ENCODE results near the gene ZNF423.

Gene ZNF423

GRCh38 chr16:49786926-49787557 lies 68.9 kb downstream of the ZNF423 start:
- no peak for DNase-seq (ENCODE audit: low read depth in 2 of 2)

GRCh38 chr16:49785970-49786369 lies 69.9 kb downstream of the ZNF423 start:
- no peak for DNase-seq (ENCODE audit: low read depth in 2 of 2)

GRCh38 chr16:49782405-49782804 lies 73.5 kb downstream of the ZNF423 start:
- no peak for DNase-seq (ENCODE audit: low read depth in 2 of 2)

GRCh38 chr16:49781401-49781800 lies 74.5 kb downstream of the ZNF423 start:
- no peak for DNase-seq (ENCODE audit: low read depth in 2 of 2)

- no peak for DNase-seq (ENCODE audit: low read depth in 2 of 2)
Observed at GRCh38 chr16:49780433-49780832, 75.5 kb downstream of the ZNF423 start.

GRCh38 chr16:49779979-49780378 lies 75.9 kb downstream of the ZNF423 start:
- DNase-seq (ENCODE audit: low read depth in 2 of 2), result no peak

- no peak for DNase-seq (ENCODE audit: low read depth in 2 of 2)
Observed at GRCh38 chr16:49778202-49778930, 77.5 kb downstream of the ZNF423 start.

GRCh38 chr16:49776734-49777133 lies 79.2 kb downstream of the ZNF423 start:
- DNase-seq (ENCODE audit: low read depth in 2 of 2), result no peak

GRCh38 chr16:49776085-49776595 lies 79.8 kb downstream of the ZNF423 start:
- DNase-seq (ENCODE audit: low read depth in 2 of 2), result no peak

GRCh38 chr16:49775581-49775980 lies 80.3 kb downstream of the ZNF423 start:
- no peak for DNase-seq (ENCODE audit: low read depth in 2 of 2)

- no peak for DNase-seq (ENCODE audit: low read depth in 2 of 2)
Observed at GRCh38 chr16:49775018-49775417, 80.9 kb downstream of the ZNF423 start.

- DNase-seq (ENCODE audit: low read depth in 2 of 2), result no peak
Observed at GRCh38 chr16:49773534-49774475, 82.1 kb downstream of the ZNF423 start.

GRCh38 chr16:49767998-49768397 lies 87.9 kb downstream of the ZNF423 start:
- DNase-seq (ENCODE audit: low read depth in 2 of 2), result no peak

- no peak for DNase-seq (ENCODE audit: low read depth in 2 of 2)
Observed at GRCh38 chr16:49767414-49767813, 88.5 kb downstream of the ZNF423 start.

GRCh38 chr16:49766225-49766624 lies 89.7 kb downstream of the ZNF423 start:
- DNase-seq (ENCODE audit: low read depth in 2 of 2), result no peak

GRCh38 chr16:49763826-49764225 lies 92.1 kb downstream of the ZNF423 start:
- no peak for DNase-seq (ENCODE audit: low read depth in 2 of 2)

- no peak for DNase-seq (ENCODE audit: low read depth in 2 of 2)
Observed at GRCh38 chr16:49760815-49761214, 95.1 kb downstream of the ZNF423 start.

GRCh38 chr16:49757559-49758069 lies 98.3 kb downstream of the ZNF423 start:
- no peak for DNase-seq (ENCODE audit: low read depth in 2 of 2)

GRCh38 chr16:49756775-49757558 lies 98.9 kb downstream of the ZNF423 start:
- DNase-seq (ENCODE audit: low read depth in 2 of 2), result no peak

- DNase-seq (ENCODE audit: low read depth in 2 of 2), result no peak
Observed at GRCh38 chr16:49755716-49756505, 100.0 kb downstream of the ZNF423 start.

- DNase-seq (ENCODE audit: low read depth in 2 of 2), result no peak
Observed at GRCh38 chr16:49755313-49755620, 100.6 kb downstream of the ZNF423 start.

Measured in stimulated activated CD4-positive, alpha-beta T cell treated with anti-CD3 and anti-CD28 coated beads, Interleukin-12 subunit alpha, Interleukin-12 subunit beta, amount 100 ng/mL, for 24 hours (primary cell).